Esophagus squamous epithelium (tissue), 5 donors: ENCODE measurements around the gene EPHA4. TPM values are rescaled to one million over a fixed set of nuclear protein-coding genes. Genes with fewer than 3 reads are reported as not detected.

Source experiments
- DNase-seq: peaks from one replicate; lab custom pipeline; 2025; lab: John Stamatoyannopoulos, UW
- H3K27ac ChIP-seq, 4 donors: fragments of 200-600 bp; sonication (generic); one replicate each; pipeline ENCODE4 v1.5.1; 2016 to 2019; ENCODE audit warnings: mild to moderate bottlenecking in 1 of 4
- H3K27me3 ChIP-seq, 4 donors: fragments of 200-600 bp; sonication (generic); 1 replicate in 3 of 4; 2 replicates in 1 of 4; pipeline versions ENCODE4 v1.5.1 to v1.6.0; 2017 to 2021; ENCODE audit warnings: antibody characterized with exemption in 1 of 4
- H3K36me3 ChIP-seq, 3 donors: fragments of 200-600 bp; sonication (generic); one replicate each; pipeline ENCODE4 v1.5.1; 2016 to 2019
- H3K4me1 ChIP-seq, 3 donors: fragments of 200-600 bp; sonication (generic); one replicate each; pipeline ENCODE4 v1.5.1; 2017 to 2019
- H3K4me3 ChIP-seq, 4 donors: fragments of 200-600 bp; sonication (generic); 1 replicate in 3 of 4; 2 replicates in 1 of 4; pipeline ENCODE4 v1.5.1; 2016 to 2019; ENCODE audit warnings: mild to moderate bottlenecking in 2 of 4, moderate library complexity in 1 of 4
- H3K9me3 ChIP-seq, 3 donors: fragments of 200-600 bp; sonication (generic); one replicate each; pipeline ENCODE4 v1.5.1; 2016 to 2019
- CTCF ChIP-seq, 6 experiments: fragments of 450-650 bp in 4 of 6; fragments of 200-600 bp in 2 of 6; sonication (generic) in 2 of 6; IDR thresholded peaks; one replicate each; pipeline ENCODE4 v1.5.1; 2016 to 2019; ENCODE audit warnings: antibody characterized with exemption in 6 of 6, mild to moderate bottlenecking in 4 of 6, moderate library complexity in 4 of 6
- POLR2A ChIP-seq, 4 donors: fragments of 450-650 bp; IDR thresholded peaks; one replicate each; pipeline ENCODE4 v1.6.1; 2017; ENCODE audit warnings: antibody characterized with exemption in 4 of 4, mild to moderate bottlenecking in 4 of 4, moderate library complexity in 3 of 4
- WGBS, 2 donors: methylation state at CpG; one replicate each; pipeline ENCODE4 v1.1.5; 2018; 5-methylcytosine and 5-hydroxymethylcytosine counted together
- intact Hi-C: fragments of 100-400 bp; cut with DNase I; formaldehyde crosslinking; loops from one replicate; pipeline ENCODE4 v1.15.0; 2022
- total RNA-seq, 4 donors: library from RNA; depleted of rRNA; stranded (reverse); fragments of >200 nt; gene quantifications; one replicate each; pipeline ENCODE4 v1.1.0, GENCODE V29; 2016
- donor health status: DM: yes; HTN: yes; CAD: no.

The EPHA4 gene
- total RNA-seq, 4 donors from 2014 or later = 5.9 to 30.3 (median 25.2) TPM

- WGBS, 2 donors = 0% methylated on average over 19 to 26 of the region's 63 CpGs
- no peak for DNase-seq
- Histone ChIP-seq H3K27me3 (peaks cover 0 to 82% (median 9%) of the 10 kb centered on the region in 4 donors), H3K4me3 (peak overlapping the region; percentile 70 to 87 (median 79)), H3K4me1 (peaks cover 13 to 54% (median 15%) of the 10 kb centered on the region in 3 donors), H3K36me3 (no peaks in the 10 kb centered on the region), H3K27ac (peak overlapping the region; percentile 82 to 88 (median 86)), H3K9me3 (no peaks in the 10 kb centered on the region)
- intact Hi-C loops = loop anchor here (5.0 to 10.0 kb wide), 2 partner anchors 886 to 1829 kb away; no protein-coding TSS in a partner anchor
- TF ChIP-seq CTCF (IDR thresholded peaks at IDR 0.05) (peak; percentile 95 to 99 (median 98)), POLR2A (IDR thresholded peaks at IDR 0.05) (no peak)
Measured at GRCh38 chr2:221573430-221574230, 1.5 kb upstream of the EPHA4 start.

- TF ChIP-seq CTCF (IDR thresholded peaks at IDR 0.05) (no peak), POLR2A (IDR thresholded peaks at IDR 0.05) (peak in 1 of 4 donors; percentile 22)
- intact Hi-C loops = loop anchor here (5.0 to 10.0 kb wide), 2 partner anchors 886 to 1828 kb away; no protein-coding TSS in a partner anchor
- Histone ChIP-seq H3K36me3 (peaks cover 0 to under 1% (median 0%) of the 10 kb centered on the region in 3 donors), H3K27ac (peak overlapping the region; percentile 82 to 88 (median 86)), H3K4me3 (peak overlapping the region; percentile 70 to 87 (median 79)), H3K4me1 (peaks cover 13 to 54% (median 15%) of the 10 kb centered on the region in 3 donors), H3K9me3 (no peaks in the 10 kb centered on the region), H3K27me3 (peaks cover 0 to 85% (median 9%) of the 10 kb centered on the region in 4 donors)
- 0% methylated on average over 1 to 8 of the region's 42 CpGs for WGBS, 2 donors
- DNase-seq = no peak
Measured at GRCh38 chr2:221572821-221573429, 821 bp upstream of the EPHA4 start.

GRCh38 chr2:221571551-221572218 lies 419 bp downstream of the EPHA4 start:
- peaks cover 0 to 84% (median 9%) of the 10 kb centered on the region in 4 donors for H3K27me3 ChIP-seq

GRCh38 chr2:221571025-221571550 lies 1.0 kb downstream of the EPHA4 start:
- H3K4me1 ChIP-seq = peaks cover 13 to 54% (median 15%) of the 10 kb centered on the region in 3 donors
- H3K4me3 ChIP-seq = peak overlapping the region; percentile 70 to 87 (median 79)
- H3K27ac ChIP-seq = peak overlapping the region in 3 of 4 donors; percentile 76 to 88 (median 82)
- H3K36me3 ChIP-seq = peaks cover 0 to 4% (median 0%) of the 10 kb centered on the region in 3 donors
- no peak for TF ChIP-seq CTCF (IDR thresholded peaks at IDR 0.05)
- TF ChIP-seq POLR2A (IDR thresholded peaks at IDR 0.05) = no peak
- WGBS, 2 donors = 3 to 7% methylated on average over 10 to 30 of the region's 41 CpGs
- intact Hi-C loops = loop anchor here (5.0 to 10.0 kb wide), 2 partner anchors 884 to 1826 kb away; no protein-coding TSS in a partner anchor
- H3K9me3 ChIP-seq = no peaks in the 10 kb centered on the region
- DNase-seq = no peak
- peaks cover 0 to 78% (median 9%) of the 10 kb centered on the region in 4 donors for H3K27me3 ChIP-seq

More at GRCh38 chr2:221571551-221572218, 419 bp downstream of the EPHA4 start:
- Histone ChIP-seq H3K36me3 (peaks cover 0 to 4% (median 0%) of the 10 kb centered on the region in 3 donors), H3K9me3 (no peaks in the 10 kb centered on the region), H3K4me3 (peak overlapping the region; percentile 70 to 87 (median 79)), H3K27ac (peak overlapping the region; percentile 76 to 88 (median 84)), H3K4me1 (peaks cover 13 to 54% (median 15%) of the 10 kb centered on the region in 3 donors)
- TF ChIP-seq CTCF (IDR thresholded peaks at IDR 0.05) (no peak), POLR2A (IDR thresholded peaks at IDR 0.05) (peak in 1 of 4 donors; percentile 3)
- 0 to 3% methylated on average over 6 to 10 of the region's 61 CpGs for WGBS, 2 donors
- intact Hi-C loops = loop anchor here (5.0 to 10.0 kb wide), 2 partner anchors 884 to 1827 kb away; no protein-coding TSS in a partner anchor
- no peak for DNase-seq
